ENCODE data around the gene FRMD8.

GRCh38 chr11:65432686-65433582 lies 46.5 kb downstream of the FRMD8 start:
- no peak for TF ChIP-seq EP300 (IDR thresholded peaks at IDR 0.05)
- peak in 1 of 2 donors; percentile 43 for TF ChIP-seq POLR2AphosphoS5 (IDR thresholded peaks at IDR 0.05)
